HG03469 (cell line): ENCODE results near the gene PTPN14.
"Not testable (repeated sequence)": the region's sequence is repeated elsewhere in the genome, so short reads cannot be mapped to it uniquely, and the experiment has no call there.

Experiments
- ATAC-seq: cut with Tn5 transposase; IDR thresholded peaks from one replicate; pipeline ENCODE4 v1.9.1; 2021; ENCODE audit warnings: mild to moderate bottlenecking, moderate library complexity, moderate number of reproducible peaks; ENCODE audit not compliant: unreplicated experiment

Gene PTPN14

DNA sequence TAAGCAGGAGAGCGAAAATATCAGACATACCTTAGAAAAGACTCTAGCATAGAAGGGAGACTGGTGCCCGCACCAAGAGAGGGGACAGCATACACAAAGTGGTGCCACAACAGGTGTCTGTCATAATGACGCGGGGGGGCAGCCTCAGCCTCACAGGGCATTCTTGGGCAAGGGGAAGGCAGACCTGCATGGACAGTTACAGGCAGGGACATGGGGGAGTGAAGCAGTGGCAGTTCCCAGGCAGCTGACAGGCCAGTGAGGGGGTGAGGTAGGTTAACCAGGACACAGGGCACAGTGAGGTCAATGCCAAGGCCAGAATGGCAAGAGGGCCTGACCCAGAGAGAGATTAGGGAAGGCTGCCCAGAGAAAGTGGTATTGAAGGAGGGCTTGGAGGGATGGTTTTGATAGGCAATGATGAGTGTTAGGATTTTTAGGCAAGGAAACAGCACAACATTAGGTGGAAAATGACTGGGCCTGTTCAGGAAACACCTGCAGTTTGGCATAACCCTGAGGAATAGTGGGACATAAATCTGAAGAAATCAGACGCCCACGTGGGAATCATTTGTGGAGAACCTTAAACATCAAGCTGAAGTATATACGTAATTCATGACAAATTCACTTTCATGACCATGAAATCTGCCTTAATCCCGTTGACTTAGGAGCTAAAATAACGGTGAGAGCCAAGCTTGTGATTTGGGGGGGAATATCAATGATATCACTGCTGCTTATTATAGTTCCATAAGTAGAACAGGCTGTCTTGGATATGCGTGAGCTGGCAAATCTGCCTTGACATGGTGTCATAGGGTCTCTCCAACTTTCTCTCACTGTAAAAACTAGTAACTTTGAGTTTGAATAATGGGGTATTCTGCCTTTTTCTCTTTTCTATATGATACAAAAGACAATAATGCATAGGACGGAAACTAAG is 8.9 kb downstream of the PTPN14 start:
- no peak for ATAC-seq

DNA sequence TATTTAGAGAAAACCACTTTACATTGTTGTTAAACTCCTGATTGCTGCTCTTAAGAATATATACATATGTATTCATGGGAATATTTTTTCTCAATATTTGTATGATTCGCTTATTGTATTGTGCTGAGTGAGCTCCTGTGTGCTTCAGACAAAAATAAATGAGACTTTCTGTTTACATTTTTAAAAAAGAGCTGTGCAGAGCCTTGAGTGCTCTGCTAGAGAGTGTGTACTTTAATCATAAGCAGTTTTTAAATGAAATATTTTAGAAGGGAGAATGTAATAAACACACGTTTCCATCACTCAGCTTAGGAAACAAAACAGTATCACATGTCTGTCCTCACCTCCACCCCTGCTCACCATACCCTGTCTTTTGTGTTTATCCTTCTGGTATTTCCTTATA is 9.7 kb downstream of the PTPN14 start:
- ATAC-seq: no peak

DNA sequence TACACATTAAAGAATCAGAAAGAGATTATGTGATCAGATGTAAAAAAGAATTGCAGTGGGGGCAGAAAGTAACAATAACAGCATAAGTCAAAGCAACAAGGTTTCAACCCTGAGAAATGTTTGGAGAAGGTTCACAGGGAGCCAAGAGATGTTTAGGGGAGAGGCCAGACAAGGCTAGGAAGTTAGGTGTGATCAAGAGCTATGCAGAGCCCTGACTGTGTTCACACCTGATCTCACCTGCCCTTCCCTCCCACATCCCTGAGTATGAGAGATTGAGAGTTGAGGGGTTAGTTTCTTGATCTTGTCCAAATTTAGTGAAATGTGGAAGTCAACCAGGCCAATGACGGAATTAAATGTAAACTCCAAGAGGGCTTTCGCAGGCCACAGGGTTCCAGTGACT is 10.2 kb downstream of the PTPN14 start:
- no peak for ATAC-seq

DNA sequence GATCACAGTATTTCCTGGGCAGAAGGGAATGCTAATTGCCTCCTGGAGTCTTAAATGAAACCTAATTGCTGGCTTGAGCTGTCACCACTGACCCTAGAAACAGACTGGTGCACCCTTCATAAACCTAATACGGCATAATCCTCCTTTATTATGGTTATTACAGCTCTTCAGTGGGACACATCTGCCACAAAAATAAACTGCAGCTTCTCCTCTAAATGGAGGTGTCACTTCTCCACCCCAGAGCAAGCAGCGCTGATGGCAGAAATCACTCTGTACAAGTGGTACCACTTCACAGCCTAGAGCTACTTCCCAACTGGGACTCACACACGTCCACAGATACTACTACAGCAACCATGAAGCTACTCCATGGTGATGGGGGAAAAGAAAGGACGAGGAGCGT is 11.1 kb downstream of the PTPN14 start:
- ATAC-seq: no peak

GRCh38 chr1:214538496-214538895 is 12.9 kb downstream of the PTPN14 start:
- no peak for ATAC-seq

GRCh38 chr1:214537872-214538473 is 13.4 kb downstream of the PTPN14 start:
- ATAC-seq: no peak

- no peak for ATAC-seq
These were observed 14.2 kb downstream of the PTPN14 start for GRCh38 chr1:214537219-214537618.

- ATAC-seq: no peak
These were observed 19.3 kb downstream of the PTPN14 start for GRCh38 chr1:214532070-214532469.

DNA sequence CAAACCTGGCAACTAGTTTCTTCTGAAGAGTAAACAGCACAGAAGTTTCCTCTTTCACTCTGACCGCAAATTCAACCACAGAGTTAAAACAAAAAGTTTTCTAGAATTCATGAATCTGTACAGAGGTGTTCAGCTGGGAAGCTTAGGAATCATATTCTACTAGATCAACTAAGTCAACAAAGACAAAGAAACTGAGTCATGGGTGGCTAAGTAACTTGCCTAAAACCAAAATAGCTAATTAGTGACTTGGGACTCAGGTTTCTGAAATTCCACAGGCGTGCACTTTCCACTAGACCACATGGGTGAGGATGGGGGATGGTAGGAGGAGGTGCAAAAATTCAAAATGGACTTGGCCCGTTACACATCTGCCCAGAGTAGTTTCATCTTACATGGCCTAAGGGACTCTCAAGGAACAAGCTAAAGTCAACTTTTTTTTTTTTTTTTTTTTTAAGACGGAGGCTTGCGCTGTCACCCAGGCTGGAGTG is 25.8 kb downstream of the PTPN14 start:
- ATAC-seq: peak; percentile 52

- no peak for ATAC-seq
These were observed 26.6 kb downstream of the PTPN14 start for GRCh38 chr1:214524824-214525223.

DNA sequence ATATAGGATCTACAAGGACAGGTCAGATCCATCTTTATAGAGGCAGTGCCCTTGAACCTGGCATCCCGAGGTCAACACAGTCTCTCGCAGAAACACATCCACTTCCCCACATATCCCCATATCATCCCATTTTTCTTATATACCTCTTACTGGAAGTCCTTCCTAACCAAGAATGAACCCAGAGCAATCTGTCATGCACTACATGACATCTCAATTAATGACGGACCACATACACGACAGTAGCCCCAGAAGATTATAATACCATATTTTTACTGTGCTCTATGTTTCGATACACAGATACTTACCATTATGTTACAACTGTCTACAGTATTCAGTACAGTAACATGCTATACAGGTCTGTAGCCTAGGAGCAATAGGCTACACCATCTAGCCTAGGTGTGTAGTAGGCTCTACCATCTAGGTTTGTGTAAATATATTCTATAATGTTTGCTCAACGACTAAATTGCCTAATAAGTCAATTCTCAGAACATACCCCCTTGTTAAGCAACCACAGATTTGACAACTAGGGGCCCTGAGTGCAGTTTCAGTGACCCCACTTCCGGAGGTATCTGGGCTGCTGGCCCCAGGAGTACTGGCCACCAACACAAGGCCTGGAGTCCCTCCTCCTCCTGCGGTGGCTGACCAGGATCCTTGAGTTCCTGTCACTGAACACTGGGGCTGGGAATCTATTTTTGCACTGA is 28.1 kb downstream of the PTPN14 start:
- ATAC-seq: no peak

GRCh38 chr1:214521458-214521857 is 29.9 kb downstream of the PTPN14 start:
- not testable (repeated sequence) for ATAC-seq

GRCh38 chr1:214520544-214521165 is 30.7 kb downstream of the PTPN14 start:
- ATAC-seq: no peak

GRCh38 chr1:214518361-214518760 is 33.0 kb downstream of the PTPN14 start:
- no peak for ATAC-seq

- no peak for ATAC-seq
These were observed 34.7 kb downstream of the PTPN14 start for GRCh38 chr1:214516434-214517326.

DNA sequence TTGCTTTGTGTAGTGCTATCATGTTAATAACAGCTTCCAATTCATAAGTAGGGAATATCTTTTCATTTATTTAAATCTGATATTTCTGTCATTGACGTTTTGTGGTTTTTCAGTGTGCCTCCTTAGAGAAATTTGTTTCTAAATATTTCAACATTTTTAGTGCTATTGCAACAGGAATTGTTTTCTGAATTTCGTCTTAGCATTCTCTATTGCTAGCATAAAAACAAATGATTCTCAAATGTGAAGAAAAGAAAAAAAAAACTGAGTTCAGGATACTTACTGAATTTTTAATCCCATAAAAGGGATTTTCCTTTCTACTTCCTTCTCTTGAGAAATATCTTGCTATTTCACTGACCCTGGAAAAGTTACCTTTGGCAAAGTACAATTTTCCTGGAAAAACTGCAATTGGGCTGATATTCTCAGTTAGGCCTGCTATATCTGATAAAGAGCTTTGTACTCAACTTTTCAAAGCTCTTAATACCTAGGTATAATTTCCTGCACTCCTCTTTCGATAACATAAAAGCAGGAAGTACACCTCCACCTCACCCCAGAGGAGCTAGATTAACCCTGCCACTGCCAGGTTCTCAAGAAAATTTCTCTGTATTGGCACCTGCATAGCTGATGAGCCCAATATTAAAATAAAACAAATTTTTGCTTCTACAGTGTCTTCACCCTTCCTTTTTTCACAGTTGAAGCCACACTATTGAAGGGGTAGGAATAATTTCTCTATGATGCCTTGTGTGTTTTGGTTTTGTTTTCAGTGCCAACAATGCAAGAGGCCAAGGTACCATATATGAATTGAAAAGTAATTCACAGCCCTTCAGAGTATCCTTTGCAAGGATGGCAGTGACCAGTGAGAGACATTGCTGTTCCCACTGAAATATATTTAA is 35.6 kb downstream of the PTPN14 start:
- ATAC-seq: no peak

GRCh38 chr1:214514819-214515383 is 36.5 kb downstream of the PTPN14 start:
- no peak for ATAC-seq

- ATAC-seq: no peak
These were observed 37.2 kb downstream of the PTPN14 start for GRCh38 chr1:214514032-214514818.
